ENCODE measurements around the gene NOC4L.
A peak's percentile ranks its signal among the peaks of the same experiment; 100 is the strongest.

The NOC4L gene

DNA sequence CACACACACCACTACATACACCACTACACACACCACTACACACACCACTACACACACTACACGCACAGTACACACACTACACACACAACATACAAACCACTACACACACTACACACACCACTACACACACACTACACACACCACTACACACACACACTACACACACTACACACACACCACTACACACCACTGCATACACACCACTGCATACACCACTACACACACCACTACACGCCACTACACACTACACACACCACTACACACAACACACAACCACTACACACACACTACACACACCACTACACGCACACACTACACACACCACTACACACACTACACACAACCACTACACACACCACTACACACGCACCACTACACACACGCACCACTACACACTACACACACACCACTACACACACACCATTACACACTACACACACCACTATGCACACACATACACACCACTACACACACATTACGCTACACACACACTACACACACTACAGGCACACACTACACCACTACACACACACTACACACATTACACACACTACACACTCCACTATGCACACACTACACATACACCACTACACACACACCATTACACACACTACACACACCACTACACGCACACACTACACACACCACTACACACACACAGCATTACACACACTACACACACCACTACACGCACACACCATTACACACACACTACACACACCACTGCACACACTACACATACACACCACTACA, 12.5 kb downstream of the NOC4L start:
- DNase-seq (ENCODE audit: low spot score): no peak

DNA sequence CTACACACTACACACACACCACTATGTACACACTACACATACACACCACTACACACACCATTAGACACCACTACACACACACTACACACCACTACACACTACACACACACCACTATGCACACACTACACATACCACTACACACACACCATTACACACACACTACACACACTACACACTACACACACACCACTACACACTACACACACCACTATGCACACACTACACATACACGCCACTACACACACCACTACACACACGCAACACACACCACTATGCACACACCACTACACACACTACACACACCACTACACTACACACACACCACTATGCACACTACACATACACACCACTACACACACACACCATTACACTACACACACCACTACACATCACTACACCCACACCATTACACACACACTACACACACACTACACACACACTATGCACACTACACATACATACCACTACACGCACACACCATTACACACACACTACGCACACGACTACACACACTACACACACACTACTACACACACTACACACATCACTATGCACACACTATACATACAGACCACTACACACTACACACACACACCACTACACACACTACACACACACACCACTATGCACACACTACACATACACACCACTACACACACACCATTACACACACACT, 13.6 kb downstream of the NOC4L start:
- DNase-seq (ENCODE audit: low spot score): no peak

DNA sequence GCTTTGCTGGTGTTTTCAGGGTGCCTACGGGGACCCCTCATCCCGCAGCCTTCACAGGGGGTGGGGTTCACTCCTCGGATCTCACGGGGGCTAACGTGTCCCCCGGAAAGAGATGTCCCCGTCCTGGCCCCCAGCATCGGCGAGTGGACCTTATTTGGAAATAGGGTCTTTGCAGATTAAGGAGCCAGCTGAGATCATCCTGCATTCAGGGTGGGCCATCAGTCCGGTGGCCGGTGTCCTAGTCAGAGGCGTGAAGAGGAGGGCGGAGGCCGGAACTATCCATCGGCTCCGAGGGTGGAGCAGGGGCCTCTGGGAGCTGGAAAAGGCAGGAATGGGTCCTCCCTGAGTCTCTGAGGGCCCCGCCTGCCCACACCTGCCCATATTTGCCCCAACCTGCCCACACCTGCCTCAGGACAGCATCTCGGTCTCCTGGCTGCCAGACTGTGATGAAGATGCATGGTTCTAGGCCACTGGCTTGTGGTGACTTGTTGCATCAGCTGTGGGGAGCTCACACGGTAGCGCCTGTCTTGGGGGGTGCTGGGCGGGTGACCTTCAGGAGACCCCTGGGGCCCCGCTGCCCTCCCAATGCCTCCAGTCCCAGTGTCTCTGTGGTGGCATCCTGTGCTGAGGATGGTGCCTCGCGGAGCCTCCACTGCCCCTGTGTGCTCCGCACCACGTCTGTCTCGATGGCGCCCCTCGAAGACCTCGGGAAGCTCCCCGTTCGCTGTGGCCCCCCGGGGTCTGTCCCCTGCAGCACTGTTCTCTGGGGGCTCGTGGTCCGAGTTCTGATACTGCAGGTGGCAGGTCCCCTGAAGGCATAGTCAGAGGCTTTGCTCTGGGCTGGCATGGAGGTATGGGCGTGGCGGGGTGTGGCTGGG, 14.7 kb downstream of the NOC4L start:
- DNase-seq (ENCODE audit: low spot score): no peak

GRCh38 chr12:132159555-132160003, 15.3 kb downstream of the NOC4L start:
- DNase-seq (ENCODE audit: low spot score): no peak

- no peak for DNase-seq (ENCODE audit: low spot score)
Measured at GRCh38 chr12:132160016-132160415, 15.8 kb downstream of the NOC4L start.

- no peak for DNase-seq (ENCODE audit: low spot score)
Measured at GRCh38 chr12:132160601-132161035, 16.4 kb downstream of the NOC4L start.

GRCh38 chr12:132161036-132161781, 17.0 kb downstream of the NOC4L start:
- DNase-seq (ENCODE audit: low spot score): no peak

GRCh38 chr12:132161796-132162507, 17.7 kb downstream of the NOC4L start:
- no peak for DNase-seq (ENCODE audit: low spot score)

DNA sequence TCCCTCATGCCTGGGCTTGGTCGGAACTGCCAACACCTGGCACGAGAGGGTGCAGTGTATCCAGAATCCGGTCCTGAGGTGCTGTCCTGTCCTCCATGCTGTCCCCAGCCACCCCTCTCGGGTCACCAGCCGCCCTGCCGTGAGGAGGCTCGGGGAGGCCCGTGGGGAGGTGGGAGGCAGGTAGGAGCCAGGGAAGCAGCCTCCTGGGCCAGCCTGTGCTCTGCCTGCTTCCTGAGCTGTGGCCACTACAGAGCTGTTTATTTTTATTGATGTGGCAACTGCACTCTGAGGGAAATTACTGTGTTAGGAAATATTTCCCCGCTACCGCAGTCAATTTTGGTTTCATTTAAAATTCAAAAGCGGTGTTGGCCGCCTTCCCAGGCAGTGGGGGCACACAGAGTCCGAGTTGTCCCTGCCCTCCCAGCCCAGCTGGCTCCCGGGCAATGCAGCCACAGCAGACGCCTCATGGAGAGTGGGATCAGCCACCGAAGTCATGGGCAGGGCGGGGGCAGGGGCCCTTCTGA, 18.3 kb downstream of the NOC4L start:
- no peak for DNase-seq (ENCODE audit: low spot score)

DNA sequence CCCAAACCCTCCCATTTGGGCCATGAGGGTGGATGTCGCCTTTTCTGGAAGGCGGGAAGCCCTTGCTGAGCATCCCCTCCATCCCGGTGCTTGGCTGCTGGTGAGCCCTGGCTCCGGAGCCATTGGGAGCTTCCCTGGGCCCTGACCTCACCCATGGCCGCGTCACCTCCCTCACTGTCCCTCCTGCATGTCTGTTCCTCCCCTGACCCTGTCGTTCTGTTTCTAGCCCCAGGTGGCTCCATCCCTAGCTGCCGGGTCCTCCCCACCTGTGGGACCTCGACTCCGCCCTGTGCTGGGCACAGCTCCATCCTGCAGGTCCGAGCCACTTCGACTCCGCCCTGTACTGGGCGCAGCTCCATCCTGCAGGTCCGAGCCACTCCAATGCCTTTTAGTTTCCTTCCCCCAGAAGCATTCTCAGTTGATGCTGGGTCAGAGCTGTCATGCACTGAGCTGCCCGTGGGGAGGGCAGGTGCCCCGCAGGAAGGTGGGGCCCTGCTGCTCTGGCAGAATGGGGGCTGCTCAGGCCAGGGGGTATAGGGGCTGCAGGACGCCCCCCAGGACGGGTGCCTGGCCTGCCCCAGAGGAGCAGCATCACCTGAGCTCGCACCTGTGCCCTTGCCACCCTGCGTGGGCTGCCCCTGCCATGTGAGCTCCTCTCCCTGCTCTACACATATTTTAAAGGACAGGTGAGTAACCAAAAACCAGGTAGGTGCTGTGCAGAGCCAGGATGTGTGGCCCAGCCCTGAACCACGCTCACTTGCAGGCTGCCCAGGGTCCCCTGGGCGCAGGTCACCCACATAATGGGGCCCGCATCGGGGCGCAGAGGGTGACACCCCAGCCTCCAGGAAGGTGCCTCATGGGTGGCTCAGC, 19.0 kb downstream of the NOC4L start:
- DNase-seq (ENCODE audit: low spot score): no peak

- DNase-seq (ENCODE audit: low spot score): peak; percentile 40
Measured at GRCh38 chr12:132163911-132164288, 19.6 kb downstream of the NOC4L start.

DNA sequence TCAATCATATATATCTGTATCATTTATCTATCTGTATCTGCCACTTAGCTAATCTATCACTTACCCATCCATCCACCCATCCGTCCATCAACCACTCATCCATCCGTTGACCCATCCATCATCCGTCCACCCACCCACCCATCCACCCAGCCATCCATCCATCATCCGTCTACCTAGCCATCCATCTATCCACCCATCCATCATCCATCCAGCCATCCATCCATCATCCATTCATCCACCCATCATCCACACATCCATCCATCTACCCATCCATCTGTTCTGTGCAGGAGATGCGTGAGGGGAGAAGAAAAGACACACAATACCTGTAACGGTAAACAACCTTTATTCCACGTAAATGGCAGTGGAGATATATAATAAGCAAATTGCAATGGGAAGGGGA, 20.2 kb downstream of the NOC4L start:
- DNase-seq (ENCODE audit: low spot score): no peak

- DNase-seq (ENCODE audit: low spot score): no peak
Measured at GRCh38 chr12:132165584-132165983, 21.3 kb downstream of the NOC4L start.

- no peak for DNase-seq (ENCODE audit: low spot score)
Measured at GRCh38 chr12:132166093-132166492, 21.8 kb downstream of the NOC4L start.

- no peak for DNase-seq (ENCODE audit: low spot score)
Measured at GRCh38 chr12:132166801-132167591, 22.7 kb downstream of the NOC4L start.

- no peak for DNase-seq (ENCODE audit: low spot score)
Measured at GRCh38 chr12:132167611-132168310, 23.5 kb downstream of the NOC4L start.

DNA sequence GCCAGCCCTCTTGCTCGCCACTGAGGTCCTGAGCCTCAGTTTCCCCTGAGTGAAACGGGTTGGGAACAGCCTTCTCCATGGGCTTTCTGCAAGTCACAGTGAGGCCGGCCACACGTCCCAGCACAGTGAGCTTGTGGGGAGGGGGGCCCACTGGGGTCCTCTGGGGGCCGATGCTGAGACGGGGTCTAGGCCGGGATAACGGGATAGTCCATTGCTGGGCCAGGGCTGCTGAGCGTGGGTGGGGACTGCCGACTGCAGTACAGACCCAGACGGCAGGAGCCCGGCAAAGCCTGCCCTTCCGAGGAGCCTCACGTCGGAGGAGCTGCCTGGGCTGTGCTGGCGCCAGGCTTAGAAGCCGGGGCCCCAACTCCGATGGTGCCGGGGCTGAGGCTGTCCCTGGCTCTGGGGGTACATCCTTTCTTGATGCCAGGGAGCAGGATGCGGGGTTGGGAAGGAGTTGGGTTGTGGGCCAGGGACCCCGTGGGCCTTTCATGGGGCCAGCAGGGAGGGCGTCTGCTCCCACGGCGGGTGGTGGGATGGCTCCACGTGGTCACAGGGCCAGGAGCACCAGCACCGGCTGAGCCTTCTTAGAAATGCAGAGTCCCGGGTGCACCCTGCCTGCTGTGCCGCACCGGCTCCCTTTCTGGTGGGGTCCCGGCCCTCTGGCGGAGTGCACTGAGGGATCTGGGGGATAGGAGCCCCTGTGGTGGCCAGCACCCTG, 24.2 kb downstream of the NOC4L start:
- no peak for DNase-seq (ENCODE audit: low spot score)
